Stimulated activated CD4-positive, alpha-beta T cell treated with anti-CD3 and anti-CD28 coated beads, Interleukin-2, amount 100 ng/mL, for 24 hours (primary cell): ENCODE results near the gene MYO19.
"Not testable (repeated sequence)": the region's sequence is repeated elsewhere in the genome, so short reads cannot be mapped to it uniquely, and the experiment has no call there.

Experiments used
- DNase-seq, 2 donors: peaks; one replicate each; pipeline ENCODE4 v3.0.0-alpha.2; 2020

The MYO19 gene

DNA sequence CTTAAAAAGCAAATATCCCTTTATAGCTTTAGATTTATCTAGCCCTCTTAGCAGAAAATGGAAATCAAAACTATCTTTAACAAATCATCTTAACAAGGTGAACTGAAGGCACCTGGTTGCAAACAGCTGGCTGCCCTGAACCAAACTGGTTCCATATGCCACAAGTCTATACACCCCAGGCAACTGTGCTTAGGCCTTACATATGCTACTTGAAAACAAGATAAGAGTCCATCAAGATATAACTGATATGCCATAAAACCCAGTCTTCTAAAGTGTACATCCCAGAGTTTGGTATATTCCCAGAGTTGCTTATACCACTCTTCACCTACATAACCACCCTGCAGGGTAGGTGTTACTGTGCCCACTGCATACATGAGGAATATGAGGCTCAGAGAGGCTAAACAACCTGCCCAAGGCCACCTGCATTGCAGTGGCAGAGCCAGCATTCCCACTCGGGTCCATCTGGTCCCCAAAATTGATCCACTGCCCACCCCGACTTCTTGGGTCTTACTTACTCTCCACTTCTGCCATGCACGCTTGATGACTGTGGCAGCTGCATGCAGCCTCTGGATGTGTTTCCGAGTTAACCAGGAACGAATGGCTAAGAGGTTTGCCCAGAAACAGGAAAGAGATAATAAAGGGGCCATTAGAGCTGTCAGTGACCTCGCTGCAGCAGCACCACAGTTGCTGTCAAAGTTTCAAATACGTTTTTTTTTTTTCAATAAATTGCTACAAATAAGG is 35.9 kb downstream of the MYO19 start:
- DNase-seq = no peak

DNA sequence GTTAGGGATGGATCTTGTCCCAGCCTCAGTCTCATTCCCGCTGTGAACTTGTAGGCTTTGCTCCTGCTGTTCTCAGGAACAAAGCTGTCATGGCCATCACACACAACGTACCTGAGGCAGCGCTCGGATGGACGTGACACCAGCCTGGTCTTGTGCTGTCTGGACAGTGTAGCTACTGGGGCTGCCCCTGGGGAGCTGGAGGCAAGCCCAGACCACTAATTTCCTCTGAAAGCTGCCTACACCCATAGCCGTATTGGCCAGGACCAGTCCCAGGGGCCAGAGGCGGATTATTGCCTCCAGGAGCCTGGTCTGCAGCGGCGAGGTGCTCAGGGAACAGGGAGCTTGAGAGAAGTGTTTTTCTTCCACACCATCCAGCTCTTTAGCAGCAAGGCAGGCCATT is 36.5 kb downstream of the MYO19 start:
- no peak for DNase-seq

DNA sequence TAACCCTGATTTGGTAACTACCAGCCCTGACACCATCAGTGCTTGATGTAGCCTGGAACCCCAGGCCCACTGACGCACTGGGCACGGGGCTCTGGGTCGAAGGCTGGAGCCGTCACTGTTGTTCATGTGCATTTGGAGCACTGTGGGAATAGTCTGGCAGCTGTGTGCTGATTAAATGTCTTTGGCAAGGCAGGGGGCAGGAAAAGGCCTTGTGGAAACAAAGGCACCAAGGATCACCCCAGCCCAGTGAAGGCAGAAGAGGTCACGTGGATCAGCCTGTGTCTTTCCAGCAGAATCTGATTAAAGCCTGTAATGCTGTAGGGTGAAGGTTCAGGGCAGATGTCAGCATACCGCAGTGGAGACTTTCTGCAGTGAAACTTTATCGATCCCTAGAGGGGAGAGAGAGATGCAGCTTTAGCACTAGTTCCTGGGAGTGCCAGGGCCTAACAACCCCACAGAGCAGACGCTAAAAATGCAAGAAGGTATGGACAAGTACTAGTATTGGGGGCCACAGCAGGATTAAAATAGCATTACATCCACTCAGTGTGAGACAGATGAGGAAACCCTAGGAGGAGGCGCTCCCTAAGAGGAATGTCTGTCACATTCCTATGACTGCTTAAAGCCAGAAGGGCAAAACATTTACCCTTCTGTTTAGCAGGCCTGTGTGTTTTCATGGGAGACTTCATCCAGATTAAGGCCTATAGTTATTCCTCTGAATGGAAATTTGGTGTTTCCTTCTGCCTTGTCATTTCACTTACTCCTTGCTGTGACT is 38.5 kb downstream of the MYO19 start:
- no peak for DNase-seq

DNA sequence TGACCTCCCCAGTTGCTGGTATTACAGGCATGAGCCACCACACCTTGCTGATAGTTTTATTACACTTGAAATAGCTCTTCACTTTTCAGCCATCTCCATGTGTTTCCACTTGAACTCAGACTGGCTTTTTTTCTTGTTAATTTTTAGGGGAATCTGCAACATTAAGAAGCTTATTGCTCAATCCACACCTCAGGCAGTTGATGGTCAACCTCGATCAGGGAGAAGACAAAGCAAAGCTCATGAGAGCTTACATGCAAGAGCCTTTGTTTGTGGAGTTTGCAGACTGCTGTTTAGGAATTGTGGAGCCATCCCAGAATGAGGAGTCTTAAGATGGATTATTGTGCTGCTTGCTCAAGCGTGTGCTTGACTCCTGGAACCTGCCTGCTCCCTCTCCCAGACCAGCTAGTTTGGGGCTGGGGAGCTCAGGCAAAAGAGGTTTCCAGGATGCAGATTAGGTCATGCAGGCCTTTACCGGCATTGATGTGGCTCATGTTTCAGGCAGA is 39.5 kb downstream of the MYO19 start:
- no peak for DNase-seq

DNA sequence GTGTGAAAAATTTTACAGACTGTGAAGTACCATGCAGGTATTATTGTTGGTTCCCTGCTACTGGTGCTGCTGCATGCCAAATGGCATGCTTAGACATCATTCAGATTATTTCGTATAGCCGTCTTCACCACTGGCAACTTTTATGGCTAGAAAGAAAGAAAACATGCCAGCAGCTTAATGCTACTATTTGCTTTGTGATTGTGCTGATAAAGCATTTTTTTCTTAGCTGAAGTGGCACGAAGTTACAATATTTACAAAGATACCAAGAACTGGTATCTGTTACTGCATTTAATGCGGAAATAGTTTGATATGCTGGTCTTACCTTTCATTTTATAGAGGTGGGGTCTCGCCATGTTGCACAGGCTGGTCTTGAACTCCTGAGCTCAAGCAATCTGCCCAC is 40.0 kb downstream of the MYO19 start:
- no peak for DNase-seq

DNA sequence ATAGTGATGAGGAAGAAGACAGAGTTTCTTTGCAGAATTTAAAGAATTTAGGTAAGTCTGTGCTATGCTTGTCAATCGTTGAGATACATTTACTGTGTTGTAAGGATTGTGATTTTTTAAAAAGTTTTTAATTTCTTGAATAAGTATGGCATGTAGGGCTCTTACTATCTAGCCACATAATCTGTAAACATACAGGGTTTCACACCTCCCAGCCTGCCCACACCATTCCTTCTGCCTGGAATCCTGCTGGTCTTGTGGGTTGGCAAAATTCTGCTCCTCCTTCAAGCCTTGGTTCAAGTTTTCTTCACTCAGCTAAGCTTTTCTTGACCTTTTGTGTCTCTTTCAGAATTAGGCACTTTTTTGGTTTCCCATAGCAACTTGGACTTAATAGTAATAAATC is 40.7 kb downstream of the MYO19 start:
- DNase-seq = no peak

DNA sequence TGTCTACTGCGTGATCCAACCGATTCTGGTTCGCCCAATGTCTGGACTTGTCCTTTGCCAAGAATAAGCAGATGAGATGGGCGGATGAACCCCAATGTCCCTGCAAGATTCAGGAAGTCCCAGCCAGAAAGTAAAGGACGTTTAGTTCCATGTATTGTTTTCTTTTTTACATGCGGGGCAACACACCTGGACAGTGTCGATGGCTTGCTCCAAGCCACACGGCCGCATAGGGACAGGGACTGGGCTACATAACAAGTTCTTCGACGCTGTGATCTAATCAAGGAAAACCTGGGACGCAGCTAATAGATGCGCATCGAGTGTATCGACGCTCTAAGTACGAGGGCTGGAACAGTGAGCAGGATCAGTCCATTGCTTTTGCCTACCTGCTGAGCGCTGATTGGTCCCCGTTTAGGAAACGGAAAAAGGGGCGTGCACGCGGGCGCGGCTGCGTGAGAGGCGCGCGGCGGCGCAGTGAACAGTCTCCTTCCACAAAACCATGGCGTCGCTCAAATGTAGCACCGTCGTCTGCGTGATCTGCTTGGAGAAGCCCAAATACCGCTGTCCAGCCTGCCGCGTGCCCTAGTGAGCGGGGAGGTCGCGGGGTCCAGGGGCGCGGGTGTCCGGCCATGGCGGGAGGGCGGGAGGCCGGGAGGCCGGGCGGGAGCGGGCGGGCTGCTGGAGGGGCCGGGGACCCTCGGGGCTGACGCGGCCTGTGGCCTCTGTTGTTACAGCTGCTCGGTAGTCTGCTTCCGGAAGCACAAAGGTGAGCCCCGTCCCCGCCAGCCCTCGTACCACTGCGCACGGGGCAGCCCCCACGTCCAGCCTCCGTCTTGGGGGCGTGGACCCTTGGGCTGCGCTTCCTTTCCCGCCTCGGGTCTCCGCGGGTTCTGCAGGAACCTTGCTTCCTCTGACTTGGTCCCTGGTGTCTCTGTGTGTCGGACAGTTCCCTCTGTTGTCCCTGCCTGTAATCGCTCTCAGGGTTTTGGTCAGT is 48.2 kb downstream of the MYO19 start, which contains the start of gene ZNHIT3:
Gene ZNHIT3, plus strand, starts transcription at position 478 of the 991 bp plus-strand sequence. Its CDS starts 19 bp downstream, at position 497.
- DNase-seq = peak; percentile 91 to 93

DNA sequence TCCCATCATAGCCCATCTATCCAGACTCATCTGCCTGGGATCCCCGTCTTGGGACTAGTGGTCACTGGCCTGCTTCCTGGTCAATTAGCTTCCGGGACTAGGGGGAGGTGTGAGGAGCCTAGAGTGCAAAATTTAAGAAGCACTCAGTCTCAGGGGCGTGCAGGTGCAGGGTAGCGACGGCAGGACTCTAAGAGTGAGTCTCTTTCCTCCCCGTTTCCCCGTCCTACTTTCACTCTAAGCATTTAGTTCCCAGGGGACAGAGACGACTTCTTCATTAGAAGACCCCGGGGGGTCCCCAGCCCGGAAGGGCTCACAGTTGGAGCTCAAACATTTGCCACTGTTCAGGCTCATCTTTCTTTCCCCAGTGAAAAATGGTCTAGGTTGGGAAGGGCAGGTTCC is 48.9 kb downstream of the MYO19 start:
- DNase-seq = no peak

DNA sequence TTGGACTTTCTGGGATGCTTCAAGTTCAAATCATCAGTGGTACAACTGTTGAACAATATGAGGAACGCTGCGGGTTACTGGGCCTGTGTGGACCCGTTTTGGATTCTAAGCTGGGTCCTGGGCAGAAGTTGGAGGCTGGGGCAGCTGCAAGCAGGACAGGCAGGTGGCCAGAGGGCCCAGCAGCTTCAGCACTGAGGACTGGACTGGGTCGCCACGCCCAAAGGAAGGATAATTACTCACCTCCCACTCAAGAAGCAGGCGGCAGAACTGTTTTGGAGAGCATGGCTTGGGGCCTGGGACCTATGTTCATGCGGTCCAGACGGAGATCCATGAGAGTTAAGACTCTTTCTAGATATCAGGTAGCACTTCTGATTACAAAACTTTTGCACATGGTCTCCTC is 49.6 kb downstream of the MYO19 start:
- DNase-seq = no peak

DNA sequence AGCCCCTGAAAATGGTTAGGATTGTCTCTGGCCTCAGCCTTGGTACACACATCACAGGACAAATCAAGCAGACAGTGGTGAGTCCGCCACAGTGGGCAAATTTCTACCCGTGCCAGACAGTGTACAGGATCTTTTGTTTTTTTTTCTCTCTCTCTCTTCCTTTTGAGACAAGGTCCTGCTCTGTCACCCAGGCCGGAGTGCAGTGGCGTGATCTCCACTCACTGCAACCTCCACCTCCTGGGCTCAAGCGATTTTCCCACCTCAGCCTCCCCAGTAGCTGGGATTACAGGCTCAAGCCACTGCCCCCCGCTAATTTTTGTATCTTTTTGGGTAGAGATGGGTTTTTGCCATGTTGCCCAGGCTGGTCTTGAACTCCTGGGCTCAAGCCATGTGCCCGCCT is 50.6 kb downstream of the MYO19 start:
- DNase-seq = not testable (repeated sequence)

DNA sequence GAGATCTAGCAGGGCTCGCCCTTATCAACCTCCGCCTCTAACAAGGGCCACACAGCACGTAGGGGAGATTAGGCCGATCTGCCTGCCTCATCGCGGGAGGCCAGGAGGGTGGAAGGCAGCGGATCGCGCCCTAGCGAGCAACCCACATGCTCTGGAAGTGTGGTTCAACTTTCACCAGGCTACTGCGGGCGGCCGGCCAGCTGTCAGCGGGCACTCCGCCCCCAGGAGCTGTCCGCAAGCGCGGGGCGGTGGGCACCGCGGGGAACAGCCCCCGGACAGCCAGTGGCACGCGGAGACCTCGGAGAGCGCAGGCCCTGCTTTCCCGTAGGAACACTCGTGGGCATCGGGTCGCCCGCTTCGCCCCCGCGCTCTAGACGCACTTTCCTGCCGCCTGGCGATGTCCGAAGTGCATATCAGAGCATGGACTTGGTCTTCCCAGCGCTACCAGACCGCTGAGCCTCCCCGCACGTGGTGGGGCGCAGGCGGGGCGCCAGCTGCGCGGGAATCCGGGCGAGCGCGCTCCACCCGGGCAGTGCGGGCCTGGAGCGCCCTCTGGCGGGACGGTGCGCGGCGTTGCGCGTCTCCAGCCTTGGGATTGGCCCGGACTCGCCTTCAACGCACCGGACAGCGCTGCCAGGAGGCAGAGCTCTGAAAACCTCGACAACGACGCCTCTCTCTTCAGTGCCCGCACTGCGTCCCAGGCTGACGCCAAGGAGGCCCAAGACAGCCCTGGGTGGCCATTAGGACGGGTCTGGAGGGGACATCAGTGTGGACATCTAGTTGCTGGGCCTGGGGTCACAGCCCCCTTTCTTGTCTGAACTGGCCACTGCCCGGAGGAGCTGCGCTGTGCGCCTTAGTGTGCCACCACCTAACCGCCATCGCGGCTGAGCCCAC is 51.8 kb downstream of the MYO19 start:
- peak; percentile 88 to 90 for DNase-seq

DNA sequence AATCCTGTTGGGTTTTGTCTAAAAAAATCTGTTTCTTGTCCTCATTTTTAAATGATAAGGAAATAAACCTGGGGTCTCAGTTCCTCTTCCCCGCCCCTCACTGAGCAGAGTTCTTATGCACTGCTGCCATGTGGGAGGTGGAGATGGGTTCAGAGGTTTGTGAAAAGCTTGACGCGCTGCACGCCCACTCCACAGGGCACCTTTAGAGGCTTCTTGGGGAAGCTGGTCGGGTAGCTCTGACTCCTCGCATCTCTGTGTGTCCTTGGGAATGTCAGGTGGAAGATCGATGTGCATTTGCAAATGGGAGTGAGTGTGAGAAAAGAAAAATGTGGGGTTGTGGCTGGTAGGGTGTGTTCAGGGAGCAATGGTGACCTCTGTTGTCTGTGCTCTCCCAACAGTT is 52.8 kb downstream of the MYO19 start:
- no peak for DNase-seq

DNA sequence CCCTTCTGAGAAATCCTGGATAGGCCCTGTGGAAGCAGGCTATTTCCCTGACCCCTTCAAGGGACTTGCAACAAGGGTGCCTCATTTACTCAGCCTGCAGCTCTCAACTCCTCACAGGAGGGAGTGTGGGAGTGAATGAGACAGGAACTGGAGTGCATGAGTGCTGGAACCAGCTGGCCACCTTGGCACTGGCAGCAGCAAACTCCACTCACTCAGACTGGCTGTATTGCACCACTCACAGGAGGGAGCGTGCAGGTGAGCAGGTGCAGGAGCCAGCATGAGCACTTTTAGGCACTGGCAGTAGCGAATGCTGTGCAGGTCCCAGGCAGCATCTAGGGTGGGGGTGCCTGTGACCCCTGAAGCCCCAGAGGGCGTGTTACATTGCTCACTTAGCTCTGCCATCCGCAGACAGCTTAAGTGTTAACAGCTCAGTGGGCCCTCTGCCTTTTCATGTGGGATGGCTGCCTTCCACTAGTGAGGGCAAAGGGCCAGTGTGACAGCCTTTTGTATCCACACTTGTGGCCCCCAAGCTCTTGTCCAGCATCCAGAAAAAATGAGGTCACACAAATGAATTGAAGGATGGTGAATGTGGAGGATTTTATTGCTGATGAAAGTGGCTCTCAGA is 59.2 kb downstream of the MYO19 start:
- no peak for DNase-seq

DNA sequence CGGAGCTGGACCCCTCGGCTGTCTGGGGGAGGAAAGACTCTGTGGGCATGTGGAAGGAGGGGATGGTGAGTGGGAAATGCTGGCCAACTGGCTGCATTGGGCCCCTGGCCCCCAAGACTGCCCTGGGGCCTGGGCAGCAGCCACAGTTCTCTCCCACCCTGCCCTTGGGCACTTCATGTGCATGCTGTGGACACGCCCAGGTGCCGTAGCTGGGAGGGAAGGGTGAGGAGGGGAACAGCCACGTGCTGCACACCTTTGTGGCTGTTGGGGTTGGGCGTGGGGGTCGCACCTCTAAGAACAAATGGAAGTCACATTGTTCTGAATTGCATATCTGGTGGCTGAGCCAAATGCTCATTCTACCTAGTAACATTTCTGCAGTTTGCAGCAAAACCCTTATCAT is 60.1 kb downstream of the MYO19 start:
- DNase-seq = no peak

DNA sequence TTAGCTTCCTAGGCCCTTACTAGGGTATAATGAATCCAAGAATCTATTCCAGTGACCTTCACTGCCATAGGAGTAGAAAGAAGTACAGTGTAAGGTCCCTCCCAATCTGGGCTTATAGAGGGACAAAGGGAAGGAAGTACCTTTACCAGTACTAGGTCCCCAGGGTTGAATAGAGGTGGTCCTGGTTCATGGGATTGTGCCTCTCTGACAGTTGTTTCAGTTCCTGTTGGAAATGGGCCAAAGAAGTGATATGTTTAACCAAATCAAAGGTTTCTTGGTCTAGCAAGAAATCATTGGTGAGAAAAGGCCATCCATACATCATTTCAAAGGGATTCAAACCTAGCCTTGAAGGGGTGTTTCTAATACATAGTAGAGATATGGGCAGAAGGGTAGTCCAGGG is 64.2 kb downstream of the MYO19 start:
- DNase-seq = no peak

DNA sequence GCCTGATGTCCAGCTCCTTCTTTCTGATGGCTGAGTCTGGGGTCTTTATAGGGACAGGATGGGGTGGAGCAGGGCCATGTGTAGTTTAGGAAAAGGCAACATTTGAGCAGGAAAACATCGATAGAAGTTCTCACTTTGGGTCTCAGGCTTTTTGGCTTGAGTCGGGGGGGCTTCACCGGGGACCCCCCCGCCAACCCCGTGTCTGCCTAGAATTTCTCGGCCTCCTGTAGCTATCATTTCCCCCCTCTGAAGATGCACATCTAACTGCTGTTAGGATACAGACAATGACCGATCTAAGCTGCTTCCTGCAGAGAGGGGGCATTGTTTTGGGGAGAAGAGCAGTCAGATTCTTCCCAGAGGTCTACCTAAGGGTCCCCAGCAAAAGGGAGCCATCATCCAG is 64.9 kb downstream of the MYO19 start:
- DNase-seq = no peak

DNA sequence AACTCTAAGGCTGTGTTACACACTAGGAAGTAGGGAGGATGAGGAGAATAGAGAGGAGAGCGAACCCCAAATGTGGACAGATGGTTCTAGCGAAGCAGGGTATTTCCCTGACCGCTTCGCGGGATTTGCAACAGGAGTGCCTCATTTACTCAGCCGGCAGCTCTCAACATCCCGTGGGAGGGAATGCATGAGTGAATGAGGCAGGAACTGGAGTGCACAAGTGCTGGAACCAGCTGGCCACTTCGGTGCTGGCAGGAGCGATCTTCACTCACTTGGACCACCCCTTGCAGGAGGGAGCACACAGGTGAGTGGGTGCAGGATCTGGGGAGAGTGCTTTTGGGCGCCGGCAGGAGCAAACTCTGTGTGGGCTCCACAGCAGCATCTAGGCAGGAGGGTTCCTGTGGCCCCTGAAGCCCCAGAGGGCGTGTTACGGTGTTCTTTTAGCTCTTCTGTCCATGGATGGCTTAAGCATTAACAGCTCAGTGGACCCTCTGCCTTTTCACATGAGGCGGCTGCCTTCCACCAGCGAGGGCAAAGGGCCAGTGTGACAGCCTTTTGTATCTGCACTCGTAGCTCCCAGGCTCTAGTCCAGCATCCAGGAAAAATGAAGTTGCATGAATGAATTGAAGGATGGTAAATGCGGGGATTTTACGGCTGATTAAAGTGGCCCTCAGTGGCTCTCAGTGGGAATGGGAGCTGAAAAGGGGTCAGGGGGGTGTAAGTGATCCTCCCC is 65.6 kb downstream of the MYO19 start:
- DNase-seq = no peak

DNA sequence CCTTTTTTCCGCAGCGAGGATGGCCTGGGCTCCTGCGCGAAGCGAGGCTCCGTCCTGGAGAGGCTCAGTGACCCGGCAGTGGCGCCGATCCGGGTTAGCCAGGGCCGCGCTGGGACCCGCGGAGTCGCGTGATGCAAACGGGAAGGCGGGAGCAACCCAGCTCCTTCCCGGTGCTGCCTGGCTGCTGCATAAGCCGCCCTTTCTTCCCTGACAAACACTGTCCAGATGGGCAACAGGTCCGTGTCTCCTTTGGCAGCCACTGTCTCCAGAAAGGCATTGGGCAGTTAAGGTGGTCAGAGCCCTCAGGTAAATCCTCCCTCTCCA is 69.9 kb downstream of the MYO19 start:
- DNase-seq = no peak

DNA sequence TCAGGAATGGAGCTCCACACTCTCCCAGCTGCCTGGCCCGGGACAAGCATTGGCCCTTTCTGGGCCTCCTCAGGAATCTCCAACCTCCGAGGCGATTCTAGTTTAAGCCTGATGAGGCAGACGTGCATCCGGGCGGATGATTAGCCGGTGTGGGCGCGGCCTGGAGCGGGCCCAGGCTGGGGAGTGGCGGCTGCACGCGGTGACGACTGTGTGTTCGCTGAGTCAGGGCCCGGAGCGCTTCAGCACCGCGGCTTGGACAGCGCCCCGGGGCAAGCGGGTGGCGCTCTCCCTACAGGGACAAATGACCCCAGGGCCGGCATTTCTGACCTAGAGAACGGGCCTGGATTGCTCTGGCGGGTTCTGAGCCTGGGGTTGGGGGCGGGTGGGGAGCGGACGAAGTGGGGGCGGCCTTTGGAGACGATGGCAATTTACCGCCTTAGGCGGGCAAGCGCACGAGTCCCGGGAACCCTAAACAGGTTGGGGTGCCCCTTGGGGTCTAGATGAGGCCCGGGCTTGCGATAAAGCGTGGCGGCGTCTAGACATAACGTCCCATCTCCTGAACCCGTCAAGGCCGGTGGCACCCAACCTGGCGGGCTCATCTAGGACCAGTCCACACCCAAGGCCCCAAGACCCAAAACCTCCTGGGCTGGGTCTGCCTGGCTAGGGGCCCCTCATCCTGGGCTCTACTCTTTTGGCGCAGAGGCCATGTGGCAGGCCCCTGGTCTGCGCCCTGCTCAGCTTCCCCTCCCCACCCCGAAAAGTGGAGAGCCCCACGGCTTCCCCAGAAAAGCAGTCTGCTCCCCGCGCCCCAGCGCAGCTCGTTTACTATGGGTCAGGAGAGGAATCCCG is 70.5 kb downstream of the MYO19 start:
- DNase-seq = peak; percentile 50 to 70
